Stomach smooth muscle (tissue), 2 donors: Measurements from ENCODE around the gene TTC39B.
"Not testable (repeated sequence)": the region's sequence is repeated elsewhere in the genome, so short reads cannot be mapped to it uniquely, and the experiment has no call there.

Experiments used
- H3K27ac ChIP-seq: one replicate; pipeline ENCODE4 v1.7.0; 2013; ENCODE audit warnings: mild to moderate bottlenecking, low read length, inconsistent platforms
- H3K27me3 ChIP-seq, 2 donors: one replicate each; pipeline ENCODE4 v1.7.0; 2013; ENCODE audit warnings: low read length in 2 of 2; ENCODE audit not compliant: insufficient read depth in 2 of 2, control insufficient read depth in 1 of 2
- H3K36me3 ChIP-seq, 2 donors: one replicate each; pipeline ENCODE4 v1.7.0; 2013; ENCODE audit warnings: low read length in 2 of 2; ENCODE audit not compliant: control insufficient read depth in 2 of 2, insufficient read depth in 2 of 2
- H3K4me1 ChIP-seq: one replicate; pipeline ENCODE4 v1.7.0; 2013; ENCODE audit warnings: low read length; ENCODE audit not compliant: control insufficient read depth, insufficient read depth
- H3K4me3 ChIP-seq, 2 donors: one replicate each; pipeline ENCODE4 v1.7.0; 2013; ENCODE audit warnings: low read length in 2 of 2
- H3K9ac ChIP-seq, 2 donors: one replicate each; pipeline ENCODE4 v1.7.0; 2013; ENCODE audit warnings: low read length in 2 of 2, mild to moderate bottlenecking in 1 of 2
- H3K9me3 ChIP-seq, 2 donors: one replicate each; pipeline ENCODE4 v1.7.0; 2013; ENCODE audit warnings: low read length in 2 of 2; ENCODE audit not compliant: control insufficient read depth in 2 of 2
- donor health status: healthy.
- donor health status: Pancreatic carcinoma.

The TTC39B gene

GRCh38 chr9:15246708-15247107 lies 60.3 kb downstream of the TTC39B start:
- no peak overlapping the region for H3K9ac ChIP-seq
- H3K9me3 ChIP-seq, result no peaks in the 10 kb centered on the region
- H3K4me3 ChIP-seq, result no peak overlapping the region
- H3K36me3 ChIP-seq, result no peaks in the 10 kb centered on the region
- no peak overlapping the region for H3K27ac ChIP-seq
- no peaks in the 10 kb centered on the region for H3K4me1 ChIP-seq
- H3K27me3 ChIP-seq, result no peaks in the 10 kb centered on the region

GRCh38 chr9:15246243-15246642 lies 60.8 kb downstream of the TTC39B start:
- H3K9me3 ChIP-seq, result no peaks in the 10 kb centered on the region
- no peak overlapping the region for H3K27ac ChIP-seq
- H3K36me3 ChIP-seq, result no peaks in the 10 kb centered on the region
- no peak overlapping the region for H3K9ac ChIP-seq
- H3K4me1 ChIP-seq, result no peaks in the 10 kb centered on the region
- no peaks in the 10 kb centered on the region for H3K27me3 ChIP-seq
- H3K4me3 ChIP-seq, result no peak overlapping the region

DNA sequence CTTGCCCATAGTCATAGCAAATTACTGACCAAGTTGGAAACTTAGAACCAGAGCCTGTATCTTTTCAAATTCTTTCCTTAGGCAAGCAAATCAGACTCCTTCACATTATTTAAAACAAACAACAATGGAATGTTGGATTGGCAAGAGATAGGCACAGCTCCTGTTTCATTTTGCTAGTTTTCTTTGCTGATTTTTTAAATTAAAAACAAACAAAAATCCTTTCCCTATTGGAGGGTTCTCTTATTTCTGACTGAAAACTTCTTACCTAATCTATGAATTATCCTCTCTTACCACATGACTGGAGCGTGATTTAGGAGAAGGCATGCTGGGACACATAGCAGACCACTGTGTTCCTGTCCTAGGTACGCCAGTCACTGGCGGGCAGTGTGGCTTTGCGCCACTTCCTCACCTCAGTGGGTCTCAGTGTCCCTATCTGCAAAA lies 63.0 kb downstream of the TTC39B start:
- Histone ChIP-seq H3K4me1 (no peaks in the 10 kb centered on the region), H3K27me3 (no peaks in the 10 kb centered on the region), H3K4me3 (no peak overlapping the region), H3K9ac (no peak overlapping the region), H3K27ac (no peak overlapping the region), H3K36me3 (no peaks in the 10 kb centered on the region), H3K9me3 (no peaks in the 10 kb centered on the region)

DNA sequence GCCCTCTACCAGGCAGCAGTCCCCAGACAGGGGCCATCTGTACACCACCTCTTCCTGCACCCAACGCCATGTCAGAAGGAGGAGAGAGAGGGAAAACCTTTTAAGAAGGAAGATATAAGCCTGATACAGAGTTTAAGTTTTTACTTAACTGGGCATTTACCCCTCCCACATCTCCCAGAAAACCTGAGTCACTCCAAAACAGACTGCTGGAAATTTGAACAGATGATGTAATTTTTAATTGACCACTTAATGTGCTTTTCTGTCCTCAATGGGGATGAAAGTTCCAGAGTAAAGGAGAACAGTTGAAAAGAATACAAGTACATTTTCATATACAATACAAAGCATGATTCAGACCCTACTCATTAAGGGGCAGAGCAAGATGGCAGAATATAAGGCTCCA lies 63.9 kb downstream of the TTC39B start:
- Histone ChIP-seq H3K9me3 (no peaks in the 10 kb centered on the region), H3K4me1 (no peaks in the 10 kb centered on the region), H3K27ac (no peak overlapping the region), H3K36me3 (no peaks in the 10 kb centered on the region), H3K4me3 (no peak overlapping the region), H3K9ac (no peak overlapping the region), H3K27me3 (no peaks in the 10 kb centered on the region)

GRCh38 chr9:15240927-15241326 lies 66.1 kb downstream of the TTC39B start:
- no peaks in the 10 kb centered on the region for H3K27me3 ChIP-seq
- no peaks in the 10 kb centered on the region for H3K4me1 ChIP-seq
- H3K9ac ChIP-seq, result no peak overlapping the region
- no peak overlapping the region for H3K4me3 ChIP-seq
- no peaks in the 10 kb centered on the region for H3K36me3 ChIP-seq
- no peaks in the 10 kb centered on the region for H3K9me3 ChIP-seq
- H3K27ac ChIP-seq, result no peak overlapping the region

DNA sequence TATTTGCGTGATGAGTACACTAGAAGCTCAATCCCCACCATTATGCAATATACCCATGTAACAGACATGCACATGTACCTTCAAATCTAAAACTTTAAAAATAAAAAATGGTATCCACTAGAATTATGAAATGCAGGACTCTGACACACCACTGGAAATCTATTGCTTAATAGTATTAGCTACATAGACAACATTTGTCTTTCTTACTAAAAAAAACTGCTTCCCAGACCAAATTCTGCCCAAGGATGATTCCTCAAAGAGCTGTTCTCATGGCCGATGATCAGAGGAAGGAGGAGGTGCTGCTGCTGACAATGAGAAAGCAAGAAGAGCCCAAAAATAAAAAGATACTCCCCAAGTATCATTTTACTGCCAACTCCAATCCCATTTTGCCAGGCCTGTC lies 67.2 kb downstream of the TTC39B start:
- Histone ChIP-seq H3K4me1 (no peaks in the 10 kb centered on the region), H3K4me3 (no peak overlapping the region), H3K36me3 (no peaks in the 10 kb centered on the region), H3K9me3 (no peaks in the 10 kb centered on the region), H3K27me3 (no peaks in the 10 kb centered on the region), H3K9ac (no peak overlapping the region), H3K27ac (no peak overlapping the region)

DNA sequence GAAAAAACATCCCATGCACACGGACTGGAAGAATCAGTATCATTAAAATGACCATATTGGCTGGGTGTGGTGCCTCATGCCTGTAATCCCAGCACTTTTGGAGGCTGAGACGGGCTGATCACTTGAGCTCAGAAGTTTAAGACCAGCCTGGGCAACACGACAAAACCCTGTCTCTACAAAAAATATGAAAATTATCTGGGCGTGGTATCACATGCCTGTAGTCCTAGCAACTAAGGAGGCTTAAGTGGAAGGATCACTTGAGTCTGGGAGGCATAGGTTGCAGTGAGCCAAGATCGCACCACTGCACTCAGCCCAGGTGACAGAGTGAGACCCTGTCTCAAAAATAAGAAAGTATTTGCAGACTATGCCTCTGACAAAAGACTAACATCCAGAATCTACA lies 68.4 kb downstream of the TTC39B start:
- H3K36me3 ChIP-seq, result no peaks in the 10 kb centered on the region
- H3K27ac ChIP-seq, result no peak overlapping the region
- H3K4me3 ChIP-seq, result no peak overlapping the region

GRCh38 chr9:15235658-15236057 lies 71.4 kb downstream of the TTC39B start:
- Histone ChIP-seq H3K9ac (no peak overlapping the region), H3K27me3 (no peaks in the 10 kb centered on the region), H3K4me1 (no peaks in the 10 kb centered on the region), H3K4me3 (no peak overlapping the region), H3K9me3 (no peaks in the 10 kb centered on the region), H3K36me3 (no peaks in the 10 kb centered on the region), H3K27ac (no peak overlapping the region)

More for the DNA sequence above, 68.4 kb downstream of the TTC39B start:
- no peak overlapping the region for H3K9ac ChIP-seq
- no peaks in the 10 kb centered on the region for H3K27me3 ChIP-seq
- no peaks in the 10 kb centered on the region for H3K9me3 ChIP-seq
- H3K4me1 ChIP-seq, result no peaks in the 10 kb centered on the region

GRCh38 chr9:15233941-15234490 lies 73.0 kb downstream of the TTC39B start:
- H3K9ac ChIP-seq, H3K27me3 ChIP-seq, H3K27ac ChIP-seq, H3K36me3 ChIP-seq, H3K4me1 ChIP-seq, H3K9me3 ChIP-seq, H3K4me3 ChIP-seq: not testable (repeated sequence)

- H3K36me3 ChIP-seq, H3K4me3 ChIP-seq, H3K27me3 ChIP-seq, H3K9me3 ChIP-seq, H3K9ac ChIP-seq, H3K4me1 ChIP-seq, H3K27ac ChIP-seq: not testable (repeated sequence)
Measured at GRCh38 chr9:15232706-15233280, 74.2 kb downstream of the TTC39B start.

- Histone ChIP-seq H3K36me3 (no peaks in the 10 kb centered on the region), H3K4me3 (no peak overlapping the region), H3K27me3 (no peaks in the 10 kb centered on the region)
Measured at GRCh38 chr9:15231788-15232635, 75.0 kb downstream of the TTC39B start.

More at GRCh38 chr9:15231788-15232635, 75.0 kb downstream of the TTC39B start:
- H3K9ac ChIP-seq, result no peak overlapping the region
- H3K27ac ChIP-seq, result no peak overlapping the region
- H3K4me1 ChIP-seq, result no peaks in the 10 kb centered on the region
- no peaks in the 10 kb centered on the region for H3K9me3 ChIP-seq
